HCT116 (cell line): ENCODE data around the gene HPCAL1. TPM values are rescaled to one million over a fixed set of nuclear protein-coding genes. Genes with fewer than 3 reads are reported as not detected.

ENCODE experiments used
- ATAC-seq: fragments of 200-7000 bp; cut with Tn5 transposase; 2 replicates; pipeline ENCODE4 v1.9.1; 2020; ENCODE audit warnings: mild to moderate bottlenecking, moderate library complexity
- BruUV-seq: library from RNA; stranded (reverse); fragments of 400-500 nt; replicated peaks from 2 replicates; lab custom pipeline; 2021; lab: Mats Ljungman, UMichigan
- CTCF ChIA-PET: fragments of 300-600 bp; sonication (Branson Sonifier 250); formaldehyde crosslinking; loops from one replicate; lab custom pipeline; 2021; ENCODE audit warnings: antibody characterized with exemption; lab: Charles Lee
- POLR2A ChIA-PET: fragments of 300-600, 350-600 bp; sonication (Branson Sonifier 250); formaldehyde crosslinking; loops from one replicate; lab custom pipeline; 2021; ENCODE audit warnings: antibody characterized with exemption; lab: Charles Lee
- RAD21 ChIA-PET, 2 experiments: fragments of 300-600 bp; sonication (Branson Sonifier 250); formaldehyde crosslinking; loops; one replicate each; lab custom pipeline; 2023; ENCODE audit warnings: low total read pairs in 2 of 2; ENCODE audit not compliant: uncharacterized antibody in 2 of 2, unreplicated experiment in 2 of 2, low non-redundant PET in 1 of 2; lab: Charles Lee
- DNase-seq: peaks from one replicate; pipeline ENCODE4 v3.0.0-alpha.2; 2010; ENCODE audit warnings: low read depth, low spot score
- H2AFZ ChIP-seq: fragments of 200-600 bp; shearing (Covaris generic), sonication (generic); 2 replicates; pipeline ENCODE4 v1.6.1; 2017; ENCODE audit warnings: low read depth, mixed run types, mixed read lengths, antibody characterized with exemption, low read length; ENCODE audit not compliant: poor library complexity, severe bottlenecking
- H3K27ac ChIP-seq: 2 replicates; pipeline ENCODE4 v1.5.1; 2012; ENCODE audit warnings: low read depth, low read length
- H3K27me3 ChIP-seq: fragments of 200-600 bp; sonication (generic); 2 replicates; pipeline ENCODE4 v1.6.1; 2016; ENCODE audit warnings: mixed run types, low read length, mixed read lengths; ENCODE audit not compliant: insufficient read depth
- H3K36me3 ChIP-seq, 2 experiments: fragments of 200-500 bp in 1 of 2; fragments of 200-600 bp in 1 of 2; sonication (Bioruptor generic) in 1 of 2; sonication (generic) in 1 of 2; 2 replicates each; pipeline versions ENCODE4 v1.5.1 to v1.6.1; 2014 to 2016; ENCODE audit warnings: low read length in 2 of 2, inconsistent platforms in 1 of 2, mixed read lengths in 1 of 2, mixed run types in 1 of 2; ENCODE audit not compliant: insufficient read depth in 2 of 2, control insufficient read depth in 1 of 2
- H3K4me1 ChIP-seq, 2 experiments: fragments of 200-600 bp in 1 of 2; sonication (generic) in 1 of 2; 2 replicates each; pipeline versions ENCODE4 v1.5.1 to v1.6.1; 2012 to 2017; ENCODE audit warnings: low read length in 2 of 2, inconsistent platforms in 1 of 2, mild to moderate bottlenecking in 1 of 2, mixed read lengths in 1 of 2, mixed run types in 1 of 2, moderate library complexity in 1 of 2; ENCODE audit not compliant: insufficient read depth in 2 of 2, control insufficient read depth in 1 of 2
- H3K4me2 ChIP-seq: fragments of 200-600 bp; sonication (generic); 2 replicates; pipeline ENCODE4 v1.6.1; 2017; ENCODE audit warnings: mixed run types, low read length, mixed read lengths
- H3K4me3 ChIP-seq, 2 experiments: fragments of 200-600 bp in 1 of 2; sonication (generic) in 1 of 2; replicated peaks in 1 of 2; 2 replicates each; pipeline ENCODE4 v1.5.1; 2011 to 2016; ENCODE audit warnings: low read length in 2 of 2, control low read depth in 1 of 2, low read depth in 1 of 2, mild to moderate bottlenecking in 1 of 2, mixed read lengths in 1 of 2, mixed run types in 1 of 2
- H3K79me2 ChIP-seq: fragments of 200-600 bp; sonication (generic); 2 replicates; pipeline ENCODE4 v1.6.1; 2017; ENCODE audit warnings: mild to moderate bottlenecking, mixed run types, low read length, moderate library complexity, mixed read lengths; ENCODE audit not compliant: insufficient read depth
- H3K9ac ChIP-seq: fragments of 200-600 bp; sonication (generic); 2 replicates; pipeline ENCODE4 v1.6.1; 2016; ENCODE audit warnings: low read length, mixed read lengths
- H3K9me2 ChIP-seq: fragments of 200-600 bp; sonication (generic), shearing (Covaris generic); 2 replicates; pipeline ENCODE4 v1.6.1; 2017; ENCODE audit warnings: mixed run types, mild to moderate bottlenecking, moderate library complexity; ENCODE audit not compliant: insufficient read depth
- H3K9me3 ChIP-seq, 2 experiments: fragments of 200-500 bp in 1 of 2; fragments of 200-600 bp in 1 of 2; sonication (Bioruptor generic) in 1 of 2; sonication (generic) in 1 of 2; 2 replicates each; pipeline ENCODE4 v1.6.1; 2014 to 2017; ENCODE audit warnings: low read length in 2 of 2, mixed read lengths in 2 of 2, inconsistent platforms in 1 of 2, low read depth in 1 of 2, mild to moderate bottlenecking in 1 of 2, mixed run types in 1 of 2, moderate library complexity in 1 of 2; ENCODE audit not compliant: control insufficient read depth in 1 of 2, insufficient read depth in 1 of 2
- H4K20me1 ChIP-seq: fragments of 200-600 bp; sonication (generic), shearing (Covaris generic); 2 replicates; pipeline ENCODE4 v1.6.1; 2017; ENCODE audit warnings: mixed run types, mild to moderate bottlenecking, moderate library complexity; ENCODE audit not compliant: insufficient read depth
- CTCF ChIP-seq, 3 experiments: fragments of 200-600 bp in 1 of 3; sonication (generic) in 1 of 3; IDR thresholded peaks in 2 of 3; conservative IDR thresholded peaks in 1 of 3; 2 replicates each; pipeline ENCODE4 v1.5.1; 2012 to 2017; ENCODE audit warnings: low read depth in 2 of 3, low read length in 2 of 3, antibody characterized with exemption in 1 of 3, borderline replicate concordance in 1 of 3, control low read depth in 1 of 3, mild to moderate bottlenecking in 1 of 3, mixed read lengths in 1 of 3, mixed run types in 1 of 3, moderate library complexity in 1 of 3; ENCODE audit not compliant: insufficient read depth in 1 of 3
- EGR1 ChIP-seq: IDR thresholded peaks from 2 replicates; pipeline ENCODE4 v1.6.1; 2012; ENCODE audit warnings: low read depth
- ELF1 ChIP-seq: IDR thresholded peaks from 2 replicates; pipeline ENCODE4 v1.6.1; 2012; ENCODE audit warnings: low read depth, borderline replicate concordance
- EZH2phosphoT487 ChIP-seq: fragments of 200-600 bp; IDR thresholded peaks from 2 replicates; pipeline ENCODE4 v1.6.1; 2018; ENCODE audit warnings: antibody characterized with exemption, borderline replicate concordance
- POLR2AphosphoS5 ChIP-seq: IDR thresholded peaks from 2 replicates; pipeline ENCODE4 v1.6.1; 2011; ENCODE audit warnings: mild to moderate bottlenecking, low read depth, low read length, moderate library complexity
- TCF7L2 ChIP-seq: IDR thresholded peaks from 2 replicates; pipeline ENCODE4 v1.7.0; 2011; ENCODE audit warnings: borderline replicate concordance, inconsistent platforms; ENCODE audit not compliant: insufficient read depth, insufficient read length; ENCODE audit errors: extremely low read depth
- intact Hi-C: fragments of 100-400 bp; cut with micrococcal nuclease; formaldehyde crosslinking; loops from 2 replicates; pipeline ENCODE4 v1.10.0; 2022
- total RNA-seq: library from RNA; stranded (reverse); gene quantifications from one replicate; pipeline ENCODE4 v1.2.1, GENCODE V29; 2021; ENCODE audit not compliant: unreplicated experiment

HPCAL1 gene
- total RNA-seq, 1 experiment from 2014 or later = 111 TPM

GRCh38 chr2:10438688-10439087, 136.0 kb downstream of the HPCAL1 start:
- Histone ChIP-seq H3K9ac (no peak overlapping the region), H2AFZ (no peak overlapping the region), H3K79me2 (peaks cover 15% of the 10 kb centered on the region), H3K4me2 (no peak overlapping the region), H3K4me1 (peaks cover 0 to 11% of the 10 kb centered on the region in 2 experiments; a peak in 2 of 4 replicates), H3K4me3 (no peak overlapping the region), H3K27ac (no peak overlapping the region), H3K9me3 (no peaks in the 10 kb centered on the region), H3K27me3 (no peaks in the 10 kb centered on the region), H3K36me3 (peaks cover 25 to 42% of the 10 kb centered on the region in 2 experiments), H4K20me1 (no peaks in the 10 kb centered on the region), H3K9me2 (no peaks in the 10 kb centered on the region)
- BruUV-seq = no TSS peak
- intact Hi-C loops = loop anchor here (5.0 to 10.0 kb wide), 3 partner anchors 296 to 664 kb away; no protein-coding TSS in a partner anchor
- DNase-seq (no peak), ATAC-seq (no peak; the same call in 1 of the 2 replicates)
- RAD21 ChIA-PET = no interaction called here
- POLR2A ChIA-PET = interaction anchor here (0.8 to 1.3 kb wide), 2 partner anchors 9 to 33 kb away, joined by 3 to 8 read pairs; partner anchors contain the start of gene ODC1
- CTCF ChIA-PET = interaction anchor here (0.7 to 2.2 kb wide), 3 partner anchors 30 to 367 kb away, joined by 3 to 7 read pairs (median 5); no protein-coding TSS in a partner anchor
- no peak for TF ChIP-seq ELF1
- TF ChIP-seq TCF7L2 = no peak
- TF ChIP-seq EGR1 = no peak
- TF ChIP-seq, all 23 proteins: peak for 0

DNA sequence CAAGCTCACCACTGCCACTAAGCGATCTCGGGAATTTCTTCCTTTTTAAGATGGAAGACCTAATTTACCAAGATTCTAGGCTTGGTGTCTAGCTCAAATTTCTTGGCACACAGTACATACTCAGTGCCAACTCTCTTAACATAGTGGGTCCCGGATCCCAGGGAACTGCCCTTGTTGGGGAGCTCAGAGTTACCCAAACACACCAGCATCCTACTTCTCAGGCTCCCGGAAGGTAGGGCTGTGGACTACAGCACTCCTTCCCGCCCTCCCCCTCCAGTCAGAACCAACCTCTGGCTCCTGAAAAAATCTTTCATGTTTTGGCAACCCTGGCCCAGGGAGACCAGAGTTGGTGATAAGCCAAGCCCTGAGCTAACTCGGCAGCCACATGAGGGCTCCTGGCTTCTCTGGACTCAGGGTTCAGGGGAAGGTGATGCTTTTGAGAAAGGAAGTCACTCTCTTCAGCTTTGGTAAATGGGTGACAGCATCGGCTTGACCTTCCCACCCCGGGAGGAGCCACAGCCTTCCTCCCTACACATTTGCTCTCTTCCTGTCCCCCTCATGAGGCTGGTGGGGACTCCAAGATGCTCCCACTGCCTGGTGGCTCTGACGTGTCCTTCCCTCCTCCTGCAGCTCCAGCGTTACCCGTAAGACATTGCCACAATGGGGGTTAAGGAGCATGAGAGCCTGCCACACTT, 136.6 kb downstream of the HPCAL1 start:
- Histone ChIP-seq H4K20me1 (no peaks in the 10 kb centered on the region), H3K4me3 (no peak overlapping the region), H3K4me1 (peaks cover 0 to 5% of the 10 kb centered on the region in 2 experiments; a peak in 1 of 4 replicates), H3K36me3 (peaks cover 31 to 48% of the 10 kb centered on the region in 2 experiments), H3K27ac (no peak overlapping the region), H2AFZ (no peak overlapping the region), H3K79me2 (peaks cover 21% of the 10 kb centered on the region), H3K4me2 (no peak overlapping the region), H3K27me3 (no peaks in the 10 kb centered on the region), H3K9ac (no peak overlapping the region), H3K9me2 (no peaks in the 10 kb centered on the region), H3K9me3 (no peaks in the 10 kb centered on the region)
- CTCF ChIA-PET = interaction anchor here (0.7 to 2.2 kb wide), 4 partner anchors 31 to 367 kb away, joined by 3 to 7 read pairs (median 4); no protein-coding TSS in a partner anchor
- BruUV-seq = no TSS peak
- DNase-seq (no peak), ATAC-seq (peak; percentile 4; the same call in 1 of the 2 replicates)
- intact Hi-C loops = loop anchor here (5.0 to 10.0 kb wide), 3 partner anchors 297 to 665 kb away; no protein-coding TSS in a partner anchor
- RAD21 ChIA-PET = no interaction called here
- POLR2A ChIA-PET = interaction anchor here (0.8 to 1.7 kb wide), 3 partner anchors 9 to 222 kb away, joined by 3 to 8 read pairs (median 3); partner anchors contain the start of gene ODC1
- TF ChIP-seq CTCF (IDR thresholded peaks at IDR 0.05 in 2 of 3, conservative IDR thresholded peaks at IDR 0.05 in 1 of 3; ENCODE audit: borderline replicate concordance in 1 of 3, insufficient read depth in 1 of 3, low read depth in 2 of 3, low read length in 2 of 3) (no peak), EZH2phosphoT487 (no peak), POLR2AphosphoS5 (0 out of 2 replicates have a peak, but pooled peaks have one; percentile 10)
